Skeletal muscle cell (primary cell): ENCODE data around the gene NKIRAS1.

Experiments
- DNase-seq: peaks from one replicate; pipeline ENCODE4 v3.0.0-alpha.2; 2010; ENCODE audit warnings: low read depth
- H3K4me3 ChIP-seq: 2 replicates; pipeline ENCODE4 v1.5.1; 2011; ENCODE audit warnings: low read depth, mild to moderate bottlenecking, control low read depth, low read length, moderate library complexity

Gene NKIRAS1

GRCh38 chr3:23843869-23844268 is 72.9 kb downstream of the NKIRAS1 start:
- no peak for DNase-seq
- no peak overlapping the region for H3K4me3 ChIP-seq
